ENCODE results near the gene MBD2. TPM values are rescaled to one million over a fixed set of nuclear protein-coding genes. Genes with fewer than 3 reads are reported as not detected.

The MBD2 gene
- total RNA-seq, 1 experiment from 2014 or later = 23.2 TPM

DNA sequence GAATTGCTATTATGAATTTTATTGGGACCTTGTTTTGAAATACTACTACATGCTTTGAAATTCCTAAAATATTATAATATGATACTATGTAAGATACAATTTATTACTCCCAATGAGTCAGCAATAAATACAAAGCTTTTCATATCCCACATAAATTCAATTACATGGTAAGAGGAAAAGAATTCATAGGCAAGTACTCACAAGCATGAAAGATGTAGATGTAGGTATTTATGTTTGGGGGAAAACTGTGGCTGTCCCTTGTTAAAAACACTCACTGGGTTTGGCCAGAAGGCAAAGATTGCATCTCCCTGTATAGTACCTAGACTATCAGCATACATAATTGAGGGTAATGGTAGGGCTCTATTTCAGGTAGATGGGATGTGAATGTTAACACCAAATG lies 90.4 kb downstream of the MBD2 start:
- no peak for DNase-seq
- CTCF ChIA-PET = no interaction called here
- no peaks in the 10 kb centered on the region for H3K9me3 Mint-ChIP-seq (ENCODE audit: unreplicated experiment)

DNA sequence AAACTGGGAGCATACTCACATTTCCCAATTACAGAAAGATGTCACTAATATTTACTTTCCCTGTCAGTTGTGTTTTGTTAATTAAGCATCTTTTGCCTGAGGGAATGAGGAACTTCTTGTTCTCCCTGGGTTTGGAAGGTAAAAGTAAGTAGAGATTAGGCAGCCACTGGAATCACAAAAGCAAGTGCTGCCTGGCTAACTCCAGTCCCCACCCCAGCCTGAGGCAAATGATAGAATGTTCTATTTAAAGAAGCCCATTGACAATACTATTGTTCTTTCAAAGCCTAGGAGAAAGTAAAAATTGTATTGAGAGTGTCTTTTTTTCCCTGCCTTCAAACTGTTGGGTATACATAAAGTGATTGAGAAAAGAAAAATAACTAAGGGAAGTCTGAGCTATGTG lies 93.8 kb downstream of the MBD2 start:
- H3K4me3 Mint-ChIP-seq (ENCODE audit: unreplicated experiment) = no peak overlapping the region
- Histone ChIP-seq H3K4me3 (ENCODE audit: low read depth, low read length) (no peak overlapping the region), H3K27me3 (replicated peaks; ENCODE audit: control insufficient read depth, insufficient read depth, low read length) (no peaks in the 10 kb centered on the region), H3K4me1 (no peaks in the 10 kb centered on the region), H3K36me3 (ENCODE audit: control insufficient read depth, insufficient read depth, low read length) (no peaks in the 10 kb centered on the region), H3K9me3 (no peaks in the 10 kb centered on the region)
- BruUV-seq (replicated peaks) = no TSS peak
- H3K36me3 Mint-ChIP-seq (ENCODE audit: insufficient read depth, unreplicated experiment) = no peaks in the 10 kb centered on the region
- no peaks in the 10 kb centered on the region for H3K9me3 Mint-ChIP-seq (ENCODE audit: unreplicated experiment)
- ChIA-PET CTCF (interaction anchor here (0.7 kb wide), 1 partner anchor 443 kb away, joined by 3 read pairs; no protein-coding TSS in a partner anchor), POLR2A (no interaction called here)
- TF ChIP-seq, protein P1, sequence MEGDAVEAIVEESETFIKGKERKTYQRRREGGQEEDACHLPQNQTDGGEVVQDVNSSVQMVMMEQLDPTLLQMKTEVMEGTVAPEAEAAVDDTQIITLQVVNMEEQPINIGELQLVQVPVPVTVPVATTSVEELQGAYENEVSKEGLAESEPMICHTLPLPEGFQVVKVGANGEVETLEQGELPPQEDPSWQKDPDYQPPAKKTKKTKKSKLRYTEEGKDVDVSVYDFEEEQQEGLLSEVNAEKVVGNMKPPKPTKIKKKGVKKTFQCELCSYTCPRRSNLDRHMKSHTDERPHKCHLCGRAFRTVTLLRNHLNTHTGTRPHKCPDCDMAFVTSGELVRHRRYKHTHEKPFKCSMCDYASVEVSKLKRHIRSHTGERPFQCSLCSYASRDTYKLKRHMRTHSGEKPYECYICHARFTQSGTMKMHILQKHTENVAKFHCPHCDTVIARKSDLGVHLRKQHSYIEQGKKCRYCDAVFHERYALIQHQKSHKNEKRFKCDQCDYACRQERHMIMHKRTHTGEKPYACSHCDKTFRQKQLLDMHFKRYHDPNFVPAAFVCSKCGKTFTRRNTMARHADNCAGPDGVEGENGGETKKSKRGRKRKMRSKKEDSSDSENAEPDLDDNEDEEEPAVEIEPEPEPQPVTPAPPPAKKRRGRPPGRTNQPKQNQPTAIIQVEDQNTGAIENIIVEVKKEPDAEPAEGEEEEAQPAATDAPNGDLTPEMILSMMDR (IDR thresholded peaks at IDR 0.05; ENCODE audit: insufficient read depth in 1 of 2, low read depth in 1 of 2, low read length in 1 of 2, severe bottlenecking in 1 of 2, unreplicated experiment in 1 of 2) = no peak
- no peaks in the 10 kb centered on the region for H3K27me3 Mint-ChIP-seq (ENCODE audit: insufficient read depth, unreplicated experiment)
- H3K27ac Mint-ChIP-seq (ENCODE audit: unreplicated experiment) = no peak overlapping the region
- no peak for DNase-seq
- intact Hi-C loops (cut with micrococcal nuclease; ENCODE audit: unreplicated experiment) = no loop called here
- no peaks in the 10 kb centered on the region for H3K4me1 Mint-ChIP-seq (ENCODE audit: low read depth, unreplicated experiment)

More for the DNA sequence above, 90.4 kb downstream of the MBD2 start:
- Histone ChIP-seq H3K9me3 (no peaks in the 10 kb centered on the region), H3K4me3 (ENCODE audit: low read depth, low read length) (no peak overlapping the region), H3K36me3 (ENCODE audit: control insufficient read depth, insufficient read depth, low read length) (no peaks in the 10 kb centered on the region), H3K27me3 (replicated peaks; ENCODE audit: control insufficient read depth, insufficient read depth, low read length) (no peaks in the 10 kb centered on the region), H3K4me1 (no peaks in the 10 kb centered on the region)
- no peaks in the 10 kb centered on the region for H3K4me1 Mint-ChIP-seq (ENCODE audit: low read depth, unreplicated experiment)
- no peaks in the 10 kb centered on the region for H3K27me3 Mint-ChIP-seq (ENCODE audit: insufficient read depth, unreplicated experiment)
- no peaks in the 10 kb centered on the region for H3K36me3 Mint-ChIP-seq (ENCODE audit: insufficient read depth, unreplicated experiment)
- no TSS peak for BruUV-seq (replicated peaks)
- H3K27ac Mint-ChIP-seq (ENCODE audit: unreplicated experiment) = no peak overlapping the region
- POLR2A ChIA-PET = no interaction called here
- no peak overlapping the region for H3K4me3 Mint-ChIP-seq (ENCODE audit: unreplicated experiment)
- intact Hi-C loops (cut with micrococcal nuclease; ENCODE audit: unreplicated experiment) = no loop called here
- TF ChIP-seq, protein P1 (IDR thresholded peaks at IDR 0.05; ENCODE audit: insufficient read depth in 1 of 2, low read depth in 1 of 2, low read length in 1 of 2, severe bottlenecking in 1 of 2, unreplicated experiment in 1 of 2) = no peak

DNA sequence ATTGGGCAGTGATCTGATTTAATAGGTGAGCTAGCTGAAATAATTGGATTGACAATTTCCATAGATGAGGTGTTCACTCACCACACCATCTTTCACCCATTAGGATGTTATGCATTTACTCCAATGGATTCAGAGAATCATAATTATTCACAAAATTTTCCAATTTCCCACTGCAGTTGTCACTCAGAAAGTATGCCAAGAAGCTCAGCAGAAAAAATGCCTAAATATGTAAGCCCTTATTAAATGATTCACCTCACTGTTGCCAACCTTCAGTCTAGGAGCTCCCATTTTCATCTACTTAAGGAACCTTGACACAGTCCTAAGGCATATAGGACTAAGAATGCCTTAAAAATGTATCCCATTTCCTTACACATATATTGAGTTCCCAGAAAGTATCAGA lies 94.3 kb downstream of the MBD2 start:
- H3K4me1 Mint-ChIP-seq (ENCODE audit: low read depth, unreplicated experiment) = no peaks in the 10 kb centered on the region
- CTCF ChIA-PET = no interaction called here

More for the DNA sequence above, 94.3 kb downstream of the MBD2 start:
- H3K27ac Mint-ChIP-seq (ENCODE audit: unreplicated experiment) = no peak overlapping the region
- H3K36me3 Mint-ChIP-seq (ENCODE audit: insufficient read depth, unreplicated experiment) = no peaks in the 10 kb centered on the region
- no TSS peak for BruUV-seq (replicated peaks)
- Histone ChIP-seq H3K4me1 (no peaks in the 10 kb centered on the region), H3K9me3 (no peaks in the 10 kb centered on the region), H3K4me3 (ENCODE audit: low read depth, low read length) (no peak overlapping the region), H3K27me3 (replicated peaks; ENCODE audit: control insufficient read depth, insufficient read depth, low read length) (no peaks in the 10 kb centered on the region), H3K36me3 (ENCODE audit: control insufficient read depth, insufficient read depth, low read length) (no peaks in the 10 kb centered on the region)
- intact Hi-C loops (cut with micrococcal nuclease; ENCODE audit: unreplicated experiment) = no loop called here
- no peaks in the 10 kb centered on the region for H3K9me3 Mint-ChIP-seq (ENCODE audit: unreplicated experiment)
- TF ChIP-seq, protein P1 (IDR thresholded peaks at IDR 0.05; ENCODE audit: insufficient read depth in 1 of 2, low read depth in 1 of 2, low read length in 1 of 2, severe bottlenecking in 1 of 2, unreplicated experiment in 1 of 2) = no peak
- no peak for DNase-seq
- POLR2A ChIA-PET = no interaction called here
- H3K4me3 Mint-ChIP-seq (ENCODE audit: unreplicated experiment) = no peak overlapping the region
- no peaks in the 10 kb centered on the region for H3K27me3 Mint-ChIP-seq (ENCODE audit: insufficient read depth, unreplicated experiment)

All from Caco-2 (cell line).